Measurements from ENCODE around the gene OR13C5. TPM values are rescaled to one million over a fixed set of nuclear protein-coding genes. Genes with fewer than 3 reads are reported as not detected.
"Not testable (repeated sequence)": the region's sequence is repeated elsewhere in the genome, so short reads cannot be mapped to it uniquely, and the experiment has no call there.

The OR13C5 gene, protein sequence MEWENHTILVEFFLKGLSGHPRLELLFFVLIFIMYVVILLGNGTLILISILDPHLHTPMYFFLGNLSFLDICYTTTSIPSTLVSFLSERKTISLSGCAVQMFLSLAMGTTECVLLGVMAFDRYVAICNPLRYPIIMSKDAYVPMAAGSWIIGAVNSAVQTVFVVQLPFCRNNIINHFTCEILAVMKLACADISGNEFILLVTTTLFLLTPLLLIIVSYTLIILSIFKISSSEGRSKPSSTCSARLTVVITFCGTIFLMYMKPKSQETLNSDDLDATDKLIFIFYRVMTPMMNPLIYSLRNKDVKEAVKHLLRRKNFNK
- not detected for polyA plus RNA-seq

DNA sequence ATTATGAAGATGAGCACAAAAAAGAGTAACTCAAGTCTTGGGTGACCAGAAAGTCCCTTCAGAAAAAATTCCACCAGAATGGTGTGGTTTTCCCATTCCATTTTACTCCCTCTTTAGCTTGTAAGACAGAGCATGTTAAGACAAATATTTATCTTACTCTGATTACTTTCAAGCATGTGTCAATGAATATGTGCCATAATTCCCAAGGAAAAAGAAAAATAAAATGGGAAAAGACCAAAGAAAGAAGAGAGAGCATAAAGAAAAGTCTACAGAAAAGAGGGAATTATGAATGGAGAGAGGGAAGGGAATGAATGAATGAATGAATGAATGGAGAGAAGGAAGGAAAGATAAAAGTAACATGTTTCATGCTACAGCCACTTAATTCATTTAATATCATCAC, at the start of gene OR13C5:
Gene OR13C5, minus strand, starts transcription at position 101 of the 400 bp plus-strand sequence. Its CDS starts 0 bp downstream, at position 101.
- not testable (repeated sequence) for H3K4me3 ChIP-seq (ENCODE audit: low read depth in 1 of 2, low read length in 2 of 2)

DNA sequence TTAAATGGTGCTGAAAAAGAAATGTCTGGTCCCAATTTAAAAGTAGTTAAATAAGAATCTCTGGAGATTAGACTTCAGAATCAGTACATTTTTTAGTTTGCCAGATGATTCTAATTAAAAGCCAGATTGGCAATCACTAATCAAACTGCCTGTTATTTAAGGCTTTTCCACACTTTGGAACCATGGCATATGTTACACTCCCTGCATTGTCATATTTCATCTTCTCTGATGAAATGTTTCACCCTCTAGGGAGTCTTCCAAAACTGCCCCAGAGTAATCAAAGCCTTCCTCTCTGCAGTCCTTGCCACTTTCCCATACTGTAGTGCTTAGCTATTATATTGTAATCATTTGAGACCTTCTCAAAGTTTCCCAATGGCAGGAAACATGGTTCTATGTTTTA, 36.2 kb upstream of the OR13C5 start:
- H3K27ac ChIP-seq (ENCODE audit: low read depth in 2 of 2, low read length in 1 of 2): no peak overlapping the region
- peaks cover 7 to 13% of the 10 kb centered on the region in 2 donors for H3K9me3 ChIP-seq (ENCODE audit: control insufficient read depth in 2 of 2, insufficient read depth in 1 of 2, low read depth in 1 of 2, low read length in 1 of 2)
- H3K27me3 ChIP-seq (ENCODE audit: control insufficient read depth in 1 of 2, insufficient read depth in 2 of 2, low read length in 2 of 2): no peaks in the 10 kb centered on the region
- H3K4me3 ChIP-seq (ENCODE audit: low read depth in 1 of 2, low read length in 2 of 2): no peak overlapping the region
- H3K4me1 ChIP-seq (ENCODE audit: control insufficient read depth in 2 of 2, insufficient read depth in 2 of 2, low read length in 1 of 2): no peaks in the 10 kb centered on the region
- H3K36me3 ChIP-seq (ENCODE audit: control insufficient read depth in 2 of 2, insufficient read depth in 2 of 2, low read length in 1 of 2): no peaks in the 10 kb centered on the region

More for the DNA sequence above, at the start of gene OR13C5:
- H3K27me3 ChIP-seq (ENCODE audit: control insufficient read depth in 1 of 2, insufficient read depth in 2 of 2, low read length in 2 of 2); H3K4me1 ChIP-seq (ENCODE audit: control insufficient read depth in 2 of 2, insufficient read depth in 2 of 2, low read length in 1 of 2); H3K36me3 ChIP-seq (ENCODE audit: control insufficient read depth in 2 of 2, insufficient read depth in 2 of 2, low read length in 1 of 2); H3K27ac ChIP-seq (ENCODE audit: low read depth in 2 of 2, low read length in 1 of 2); H3K9me3 ChIP-seq (ENCODE audit: control insufficient read depth in 2 of 2, insufficient read depth in 1 of 2, low read depth in 1 of 2, low read length in 1 of 2): not testable (repeated sequence)

DNA sequence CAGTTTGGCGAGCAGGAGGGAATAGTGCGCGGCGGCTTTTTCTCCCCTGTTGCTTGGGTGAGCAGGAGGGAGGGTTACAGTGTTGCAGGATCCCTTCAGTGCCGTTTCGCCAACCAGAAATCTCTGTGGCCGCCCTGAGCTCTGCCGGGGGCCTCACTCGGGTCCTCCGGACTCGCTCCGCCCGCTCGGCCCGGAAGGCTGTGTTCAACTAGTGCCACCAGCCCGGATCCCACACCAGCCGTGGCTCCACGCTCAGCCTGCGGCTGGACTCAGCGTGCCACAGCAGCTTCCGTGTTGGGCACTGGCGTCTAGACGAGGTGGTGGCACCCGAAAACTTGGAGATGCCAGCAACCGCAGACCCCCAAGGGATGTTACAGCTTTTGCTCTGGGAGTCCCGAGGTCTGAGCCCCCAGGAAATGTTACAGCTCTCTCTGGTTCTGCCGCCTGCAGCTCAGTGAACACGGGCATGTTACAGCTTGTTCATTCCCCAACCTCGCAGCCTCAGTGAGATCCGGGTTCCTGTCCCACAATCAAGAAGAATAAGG, 34.8 kb upstream of the OR13C5 start:
- Histone ChIP-seq H3K4me1 (ENCODE audit: control insufficient read depth in 2 of 2, insufficient read depth in 2 of 2, low read length in 1 of 2) (no peaks in the 10 kb centered on the region), H3K4me3 (ENCODE audit: low read depth in 1 of 2, low read length in 2 of 2) (no peak overlapping the region), H3K9me3 (ENCODE audit: control insufficient read depth in 2 of 2, insufficient read depth in 1 of 2, low read depth in 1 of 2, low read length in 1 of 2) (peaks cover 7 to 13% of the 10 kb centered on the region in 2 donors), H3K27me3 (ENCODE audit: control insufficient read depth in 1 of 2, insufficient read depth in 2 of 2, low read length in 2 of 2) (no peaks in the 10 kb centered on the region), H3K27ac (ENCODE audit: low read depth in 2 of 2, low read length in 1 of 2) (no peak overlapping the region), H3K36me3 (ENCODE audit: control insufficient read depth in 2 of 2, insufficient read depth in 2 of 2, low read length in 1 of 2) (no peaks in the 10 kb centered on the region)
- 94 to 96% methylated on average over 30 of the region's 30 CpGs for WGBS, 2 donors

DNA sequence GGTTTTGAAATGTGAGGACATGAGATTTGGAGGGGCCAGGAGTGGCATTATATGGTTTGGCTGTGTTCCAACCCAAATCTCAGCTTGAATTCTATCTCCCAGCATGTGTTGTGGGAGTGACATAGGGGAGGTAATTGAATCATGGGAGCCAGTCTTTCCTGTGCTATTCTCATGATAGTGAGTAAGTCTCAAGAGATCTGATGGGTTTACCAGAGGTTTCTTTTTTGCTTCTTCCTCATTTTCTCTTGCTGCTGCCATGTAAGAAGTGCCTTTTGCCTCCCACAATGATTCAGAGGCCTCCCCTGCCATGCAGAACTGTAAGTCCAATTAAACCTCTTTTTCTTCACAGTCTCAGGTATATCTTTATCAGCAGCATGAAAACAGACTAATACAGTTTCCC, 26.8 kb upstream of the OR13C5 start:
- H3K9me3 ChIP-seq (ENCODE audit: control insufficient read depth in 2 of 2, insufficient read depth in 1 of 2, low read depth in 1 of 2, low read length in 1 of 2); H3K27ac ChIP-seq (ENCODE audit: low read depth in 2 of 2, low read length in 1 of 2); H3K4me1 ChIP-seq (ENCODE audit: control insufficient read depth in 2 of 2, insufficient read depth in 2 of 2, low read length in 1 of 2); H3K4me3 ChIP-seq (ENCODE audit: low read depth in 1 of 2, low read length in 2 of 2); H3K27me3 ChIP-seq (ENCODE audit: control insufficient read depth in 1 of 2, insufficient read depth in 2 of 2, low read length in 2 of 2); H3K36me3 ChIP-seq (ENCODE audit: control insufficient read depth in 2 of 2, insufficient read depth in 2 of 2, low read length in 1 of 2): not testable (repeated sequence)

DNA sequence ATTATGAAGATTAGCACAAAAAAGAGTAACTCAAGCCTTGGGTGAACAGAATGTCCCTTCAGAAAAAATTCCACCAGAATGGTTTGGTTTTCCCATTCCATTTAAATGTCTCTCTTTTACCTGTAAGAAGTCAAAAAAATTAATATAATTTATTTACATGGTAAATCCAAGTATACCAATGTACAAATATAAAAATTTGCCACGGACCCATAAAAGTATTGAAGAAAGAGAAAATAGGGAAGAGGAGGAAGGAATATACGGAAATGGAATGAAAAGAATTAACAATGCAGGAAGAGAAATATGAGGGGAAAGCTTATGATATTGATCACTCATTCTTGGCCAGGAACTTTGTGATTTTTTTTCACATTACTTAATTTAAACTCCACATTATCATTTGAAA, 18.9 kb upstream of the OR13C5 start, which contains the start of gene OR13C9:
Gene OR13C9, minus strand, starts transcription at position 101 of the 400 bp plus-strand sequence. Its CDS starts 0 bp downstream, at position 101.
- Histone ChIP-seq H3K4me3 (ENCODE audit: low read depth in 1 of 2, low read length in 2 of 2) (no peak within 1 kb of the TSS), H3K27ac (ENCODE audit: low read depth in 2 of 2, low read length in 1 of 2) (no peak within 1 kb of the TSS), H3K36me3 (ENCODE audit: control insufficient read depth in 2 of 2, insufficient read depth in 2 of 2, low read length in 1 of 2) (no peaks in the 10 kb centered on the region), H3K4me1 (ENCODE audit: control insufficient read depth in 2 of 2, insufficient read depth in 2 of 2, low read length in 1 of 2) (no peaks in the 10 kb centered on the region), H3K9me3 (ENCODE audit: control insufficient read depth in 2 of 2, insufficient read depth in 1 of 2, low read depth in 1 of 2, low read length in 1 of 2) (no peaks in the 10 kb centered on the region), H3K27me3 (ENCODE audit: control insufficient read depth in 1 of 2, insufficient read depth in 2 of 2, low read length in 2 of 2) (no peaks in the 10 kb centered on the region)
- 68 to 74% methylated on average over 2 of the region's 2 CpGs for WGBS, 2 donors

DNA sequence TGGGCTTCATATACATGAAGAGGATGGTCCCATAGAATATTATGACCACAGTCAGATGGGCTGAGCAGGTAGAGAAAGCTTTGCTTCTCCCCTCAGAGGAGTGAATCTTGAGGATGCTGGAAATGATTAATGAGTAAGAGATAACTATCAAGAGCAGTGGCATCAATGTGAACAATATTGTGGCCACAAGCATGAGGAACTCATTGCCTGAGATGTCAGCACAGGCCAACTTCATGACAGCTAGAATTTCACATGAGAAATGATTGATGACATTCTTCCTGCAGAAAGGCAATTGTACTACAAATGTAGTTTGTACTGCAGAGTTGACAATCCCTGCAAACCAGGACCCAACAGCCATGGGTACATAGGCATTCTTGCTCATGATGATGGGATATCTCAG, 18.2 kb upstream of the OR13C5 start:
- Histone ChIP-seq H3K4me3 (ENCODE audit: low read depth in 1 of 2, low read length in 2 of 2) (no peak overlapping the region), H3K27ac (ENCODE audit: low read depth in 2 of 2, low read length in 1 of 2) (no peak overlapping the region), H3K4me1 (ENCODE audit: control insufficient read depth in 2 of 2, insufficient read depth in 2 of 2, low read length in 1 of 2) (no peaks in the 10 kb centered on the region), H3K9me3 (ENCODE audit: control insufficient read depth in 2 of 2, insufficient read depth in 1 of 2, low read depth in 1 of 2, low read length in 1 of 2) (no peaks in the 10 kb centered on the region), H3K36me3 (ENCODE audit: control insufficient read depth in 2 of 2, insufficient read depth in 2 of 2, low read length in 1 of 2) (no peaks in the 10 kb centered on the region), H3K27me3 (ENCODE audit: control insufficient read depth in 1 of 2, insufficient read depth in 2 of 2, low read length in 2 of 2) (no peaks in the 10 kb centered on the region)

DNA sequence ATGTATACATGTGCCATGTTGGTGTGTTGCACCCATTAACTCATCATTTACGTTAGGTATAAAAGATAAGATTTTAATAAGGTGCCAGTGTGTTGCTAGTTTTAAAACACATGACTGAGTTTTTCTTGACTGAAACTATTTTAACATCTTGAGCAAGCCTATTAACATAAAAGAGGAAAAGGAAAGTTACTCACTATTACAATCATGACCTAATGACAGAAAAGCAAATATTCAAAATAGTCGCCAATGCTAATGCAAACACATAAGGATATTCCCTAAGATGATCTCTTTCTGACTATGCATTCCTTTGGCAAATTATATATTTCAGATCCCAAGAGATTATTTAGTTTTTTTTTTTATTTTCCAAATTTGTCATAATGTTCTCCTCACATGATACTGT, 12.0 kb upstream of the OR13C5 start:
- Histone ChIP-seq H3K9me3 (ENCODE audit: control insufficient read depth in 2 of 2, insufficient read depth in 1 of 2, low read depth in 1 of 2, low read length in 1 of 2) (no peaks in the 10 kb centered on the region), H3K4me3 (ENCODE audit: low read depth in 1 of 2, low read length in 2 of 2) (no peak overlapping the region), H3K36me3 (ENCODE audit: control insufficient read depth in 2 of 2, insufficient read depth in 2 of 2, low read length in 1 of 2) (no peaks in the 10 kb centered on the region), H3K27me3 (ENCODE audit: control insufficient read depth in 1 of 2, insufficient read depth in 2 of 2, low read length in 2 of 2) (no peaks in the 10 kb centered on the region), H3K27ac (ENCODE audit: low read depth in 2 of 2, low read length in 1 of 2) (no peak overlapping the region), H3K4me1 (ENCODE audit: control insufficient read depth in 2 of 2, insufficient read depth in 2 of 2, low read length in 1 of 2) (no peaks in the 10 kb centered on the region)
- WGBS, 2 donors: 63 to 70% methylated on average over 2 of the region's 2 CpGs

DNA sequence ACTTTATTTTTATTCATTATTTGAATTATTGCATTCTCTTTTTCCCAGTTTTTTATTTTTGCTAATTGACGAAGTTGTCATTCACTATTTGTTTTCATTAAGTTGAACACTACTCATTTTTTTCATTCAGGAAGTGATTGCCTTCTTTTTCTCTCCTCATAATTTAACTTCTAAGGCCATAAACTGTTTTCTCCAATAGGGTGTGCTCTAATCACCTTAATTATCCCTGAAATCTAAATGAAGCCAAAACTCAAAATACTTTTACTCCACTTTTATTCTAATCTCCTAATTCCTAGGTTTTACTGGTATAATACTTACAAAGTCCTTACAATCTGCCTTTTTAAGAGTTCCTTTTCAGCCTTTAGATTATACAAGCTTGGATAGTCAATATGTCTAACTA, 9.1 kb upstream of the OR13C5 start:
- Histone ChIP-seq H3K4me1 (ENCODE audit: control insufficient read depth in 2 of 2, insufficient read depth in 2 of 2, low read length in 1 of 2) (no peaks in the 10 kb centered on the region), H3K9me3 (ENCODE audit: control insufficient read depth in 2 of 2, insufficient read depth in 1 of 2, low read depth in 1 of 2, low read length in 1 of 2) (no peaks in the 10 kb centered on the region), H3K27me3 (ENCODE audit: control insufficient read depth in 1 of 2, insufficient read depth in 2 of 2, low read length in 2 of 2) (no peaks in the 10 kb centered on the region), H3K36me3 (ENCODE audit: control insufficient read depth in 2 of 2, insufficient read depth in 2 of 2, low read length in 1 of 2) (no peaks in the 10 kb centered on the region), H3K4me3 (ENCODE audit: low read depth in 1 of 2, low read length in 2 of 2) (no peak overlapping the region), H3K27ac (ENCODE audit: low read depth in 2 of 2, low read length in 1 of 2) (no peak overlapping the region)
- 18 to 39% methylated on average over 1 of the region's 1 CpG for WGBS, 2 donors

DNA sequence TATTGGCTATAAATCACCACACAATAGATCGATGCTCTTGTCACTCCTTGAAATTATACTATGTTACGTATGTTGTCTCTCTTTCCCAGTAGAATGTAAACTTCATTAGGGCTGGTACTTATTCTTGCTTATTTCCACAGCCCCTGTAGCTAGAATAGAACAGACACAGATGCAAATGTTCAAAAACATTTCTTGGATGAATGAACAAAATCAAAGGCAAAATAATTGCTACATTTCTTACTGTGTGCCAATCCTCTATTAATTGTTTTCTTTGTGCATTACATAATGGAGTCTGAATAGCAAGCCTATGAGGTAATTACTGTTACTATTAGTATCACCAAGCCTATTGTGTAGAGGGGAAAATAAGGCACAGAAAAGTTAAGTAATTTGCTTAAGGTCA, 6.9 kb upstream of the OR13C5 start:
- Histone ChIP-seq H3K36me3 (ENCODE audit: control insufficient read depth in 2 of 2, insufficient read depth in 2 of 2, low read length in 1 of 2) (no peaks in the 10 kb centered on the region), H3K4me1 (ENCODE audit: control insufficient read depth in 2 of 2, insufficient read depth in 2 of 2, low read length in 1 of 2) (no peaks in the 10 kb centered on the region), H3K27ac (ENCODE audit: low read depth in 2 of 2, low read length in 1 of 2) (no peak overlapping the region), H3K9me3 (ENCODE audit: control insufficient read depth in 2 of 2, insufficient read depth in 1 of 2, low read depth in 1 of 2, low read length in 1 of 2) (no peaks in the 10 kb centered on the region), H3K4me3 (ENCODE audit: low read depth in 1 of 2, low read length in 2 of 2) (no peak overlapping the region), H3K27me3 (ENCODE audit: control insufficient read depth in 1 of 2, insufficient read depth in 2 of 2, low read length in 2 of 2) (no peaks in the 10 kb centered on the region)
- 70 to 76% methylated on average over 2 of the region's 2 CpGs for WGBS, 2 donors

DNA sequence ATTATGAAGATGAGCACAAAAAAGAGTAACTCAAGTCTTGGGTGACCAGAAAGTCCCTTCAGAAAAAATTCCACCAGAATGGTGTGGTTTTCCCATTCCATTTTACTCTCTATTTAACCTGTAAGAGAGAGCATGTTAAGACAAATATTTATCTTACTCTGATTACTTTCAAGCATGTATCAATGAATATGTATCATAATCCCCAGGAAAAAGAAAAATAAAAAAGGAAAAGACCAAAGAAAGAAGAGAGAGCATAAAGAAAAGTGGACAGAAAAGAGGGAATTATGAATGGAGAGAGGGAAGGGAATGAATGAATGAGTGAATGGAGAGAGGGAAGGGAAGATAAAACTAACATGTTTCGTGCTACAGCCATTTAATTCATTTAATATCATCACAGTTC, 6.3 kb upstream of the OR13C5 start, which contains the start of gene OR13C2:
Gene OR13C2, minus strand, starts transcription at position 101 of the 400 bp plus-strand sequence. Its CDS starts 0 bp downstream, at position 101.
- H3K27ac ChIP-seq (ENCODE audit: low read depth in 2 of 2, low read length in 1 of 2); H3K9me3 ChIP-seq (ENCODE audit: control insufficient read depth in 2 of 2, insufficient read depth in 1 of 2, low read depth in 1 of 2, low read length in 1 of 2); H3K36me3 ChIP-seq (ENCODE audit: control insufficient read depth in 2 of 2, insufficient read depth in 2 of 2, low read length in 1 of 2); H3K4me3 ChIP-seq (ENCODE audit: low read depth in 1 of 2, low read length in 2 of 2); H3K4me1 ChIP-seq (ENCODE audit: control insufficient read depth in 2 of 2, insufficient read depth in 2 of 2, low read length in 1 of 2); H3K27me3 ChIP-seq (ENCODE audit: control insufficient read depth in 1 of 2, insufficient read depth in 2 of 2, low read length in 2 of 2): not testable (repeated sequence)
- 54 to 58% methylated on average over 1 of the region's 1 CpG for WGBS, 2 donors
